G401 (cell line): ENCODE measurements around the gene IVNS1ABP. TPM values are rescaled to one million over a fixed set of nuclear protein-coding genes. Genes with fewer than 3 reads are reported as not detected.
"Not testable (repeated sequence)": the region's sequence is repeated elsewhere in the genome, so short reads cannot be mapped to it uniquely, and the experiment has no call there.

Experiments used
- DNase-seq: peaks from one replicate; pipeline ENCODE4 v3.0.0-alpha.2; 2015; ENCODE audit warnings: low spot score
- in situ Hi-C: cut with HindIII; loops from 2 replicates; pipeline ENCODE4 v1.10.0; 2016; ENCODE audit warnings: low sequenced_read_pairs, mixed read lengths
- total RNA-seq: library from RNA; depleted of rRNA; stranded (reverse); fragments of >200 nt; shearing (Covaris generic); gene quantifications from 2 replicates; pipeline ENCODE4 v1.2.3, GENCODE V29; 2014; rRNA removed

Gene IVNS1ABP
- 65.2 and 81.9 TPM in 2 replicates for total RNA-seq

- in situ Hi-C loops, result no loop called here
- DNase-seq, result peak; percentile 97
Observed at GRCh38 chr1:185317034-185317885, at the start of gene IVNS1ABP. Gene IVNS1ABP, minus strand, starts transcription at chr1:185317243. Its CDS starts 7,750 bp downstream, at chr1:185309493.

GRCh38 chr1:185365951-185366350 lies 48.9 kb upstream of the IVNS1ABP start:
- DNase-seq, result no peak
- in situ Hi-C loops, result no loop called here

- DNase-seq, in situ Hi-C loops: not testable (repeated sequence)
Observed at GRCh38 chr1:185364528-185364927, 47.5 kb upstream of the IVNS1ABP start.

- in situ Hi-C loops, result no loop called here
- no peak for DNase-seq
Observed at GRCh38 chr1:185363205-185363604, 46.2 kb upstream of the IVNS1ABP start.

GRCh38 chr1:185360714-185361113 lies 43.7 kb upstream of the IVNS1ABP start:
- in situ Hi-C loops, result no loop called here
- no peak for DNase-seq

GRCh38 chr1:185358957-185359356 lies 41.9 kb upstream of the IVNS1ABP start:
- in situ Hi-C loops, result no loop called here
- no peak for DNase-seq

GRCh38 chr1:185355947-185356346 lies 38.9 kb upstream of the IVNS1ABP start:
- in situ Hi-C loops, result no loop called here
- DNase-seq, result no peak

GRCh38 chr1:185353124-185353523 lies 36.1 kb upstream of the IVNS1ABP start:
- in situ Hi-C loops, result no loop called here
- no peak for DNase-seq

- in situ Hi-C loops, result no loop called here
- DNase-seq, result no peak
Observed at GRCh38 chr1:185351734-185352466, 34.9 kb upstream of the IVNS1ABP start.

- in situ Hi-C loops, result no loop called here
- no peak for DNase-seq
Observed at GRCh38 chr1:185350027-185350442, 33.0 kb upstream of the IVNS1ABP start.

GRCh38 chr1:185349556-185349955 lies 32.5 kb upstream of the IVNS1ABP start:
- DNase-seq, result no peak
- in situ Hi-C loops, result no loop called here

GRCh38 chr1:185348985-185349384 lies 31.9 kb upstream of the IVNS1ABP start:
- in situ Hi-C loops, result no loop called here

GRCh38 chr1:185348296-185348695 lies 31.3 kb upstream of the IVNS1ABP start:
- no peak for DNase-seq
- in situ Hi-C loops, result no loop called here

More at GRCh38 chr1:185348985-185349384, 31.9 kb upstream of the IVNS1ABP start:
- no peak for DNase-seq

GRCh38 chr1:185345913-185346720 lies 29.1 kb upstream of the IVNS1ABP start:
- in situ Hi-C loops, result no loop called here
- DNase-seq, result no peak

- DNase-seq, result no peak
- in situ Hi-C loops, result no loop called here
Observed at GRCh38 chr1:185343306-185343705, 26.3 kb upstream of the IVNS1ABP start.

- in situ Hi-C loops, result no loop called here
Observed at GRCh38 chr1:185342672-185343259, 25.7 kb upstream of the IVNS1ABP start.

GRCh38 chr1:185342017-185342416 lies 25.0 kb upstream of the IVNS1ABP start:
- in situ Hi-C loops, result no loop called here
- DNase-seq, result no peak

More at GRCh38 chr1:185342672-185343259, 25.7 kb upstream of the IVNS1ABP start:
- no peak for DNase-seq

GRCh38 chr1:185341196-185341781 lies 24.2 kb upstream of the IVNS1ABP start:
- in situ Hi-C loops, result no loop called here
- DNase-seq, result no peak
